Loucy (cell line): ENCODE data around the gene ACOT8.

Experiments
- H2AFZ ChIP-seq: fragments of 200-600 bp; sonication (generic); 2 replicates; pipeline ENCODE4 v1.6.0; 2016; ENCODE audit warnings: antibody characterized with exemption, mild to moderate bottlenecking, low read length, moderate library complexity
- H3F3A ChIP-seq: fragments of 200-600 bp; 2 replicates; pipeline ENCODE4 v1.6.0; 2016; ENCODE audit warnings: antibody characterized with exemption, low read depth, mild to moderate bottlenecking
- H3K27me3 ChIP-seq: fragments of 200-600 bp; sonication (generic); 2 replicates; pipeline ENCODE4 v1.6.1; 2014; ENCODE audit warnings: low read length, mild to moderate bottlenecking; ENCODE audit not compliant: insufficient read depth, poor library complexity, severe bottlenecking
- H3K36me3 ChIP-seq: fragments of 200-600 bp; sonication (generic); 2 replicates; pipeline ENCODE4 v1.6.1; 2016; ENCODE audit warnings: low read length; ENCODE audit not compliant: insufficient read depth
- H3K4me1 ChIP-seq: fragments of 200-600 bp; sonication (generic); 2 replicates; pipeline ENCODE4 v1.5.1; 2014; ENCODE audit warnings: low read length, mild to moderate bottlenecking; ENCODE audit not compliant: insufficient read depth, poor library complexity, severe bottlenecking
- H3K4me2 ChIP-seq: fragments of 200-600 bp; sonication (generic); 2 replicates; pipeline ENCODE4 v1.6.0; 2014; ENCODE audit warnings: antibody characterized with exemption, low read length, low read depth, mild to moderate bottlenecking; ENCODE audit not compliant: poor library complexity, severe bottlenecking
- H3K4me3 ChIP-seq: fragments of 200-600 bp; sonication (generic); 2 replicates; pipeline ENCODE4 v1.5.1; 2014; ENCODE audit warnings: low read length, mild to moderate bottlenecking, mixed read lengths; ENCODE audit not compliant: poor library complexity, severe bottlenecking
- H3K79me2 ChIP-seq: fragments of 200-600 bp; sonication (generic); 2 replicates; pipeline ENCODE4 v1.6.1; 2014; ENCODE audit warnings: low read length; ENCODE audit not compliant: insufficient read depth
- H3K9ac ChIP-seq: fragments of 200-600 bp; sonication (generic); 2 replicates; pipeline ENCODE4 v1.6.0; 2014; ENCODE audit warnings: mild to moderate bottlenecking, low read depth, low read length, moderate library complexity; ENCODE audit not compliant: poor library complexity, severe bottlenecking
- H3K9me2 ChIP-seq: fragments of 200-600 bp; sonication (generic); replicated peaks from 2 replicates; pipeline ENCODE4 v1.6.1; 2016; ENCODE audit warnings: low read depth, low read length, mixed read lengths
- H3K9me3 ChIP-seq: fragments of 200-600 bp; sonication (generic); 2 replicates; pipeline ENCODE4 v1.6.1; 2014; ENCODE audit warnings: mild to moderate bottlenecking, antibody characterized with exemption, low read length, low read depth; ENCODE audit not compliant: insufficient read depth
- H4K20me1 ChIP-seq: fragments of 200-600 bp; sonication (generic); 2 replicates; pipeline ENCODE4 v1.6.0; 2014; ENCODE audit warnings: antibody characterized with exemption, low read length, mild to moderate bottlenecking; ENCODE audit not compliant: insufficient read depth, poor library complexity, severe bottlenecking
- EZH2phosphoT487 ChIP-seq: fragments of 200-600 bp; IDR thresholded peaks from 2 replicates; pipeline ENCODE4 v1.6.1; 2018; ENCODE audit warnings: antibody characterized with exemption, mild to moderate bottlenecking, moderate library complexity, borderline replicate concordance
- TF ChIP-seq, protein P1 (sequence below): fragments of 200-600 bp; sonication (generic); conservative IDR thresholded peaks from 2 replicates; pipeline ENCODE4 v1.5.1; 2014; ENCODE audit warnings: mild to moderate bottlenecking, antibody characterized with exemption, low read length

ACOT8 gene

DNA sequence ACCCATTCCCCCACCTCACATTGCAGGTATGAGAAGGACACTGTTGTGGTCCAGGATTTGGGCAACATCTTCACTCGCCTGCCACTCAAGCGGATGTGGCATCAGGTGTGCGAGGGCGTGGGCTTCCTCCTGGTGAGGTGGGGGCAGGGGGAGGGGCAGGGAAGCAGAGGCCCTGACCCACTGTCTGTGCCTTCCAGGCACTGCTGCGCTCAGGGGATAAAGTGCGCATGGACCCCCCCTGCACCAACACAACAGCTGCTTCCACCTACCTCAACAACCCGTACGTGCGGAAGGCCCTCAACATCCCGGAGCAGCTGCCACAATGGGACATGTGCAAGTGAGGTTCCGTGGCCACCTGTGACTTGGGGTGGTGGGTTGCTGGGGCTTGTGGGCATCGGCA is 37.6 kb upstream of the ACOT8 start:
- Histone ChIP-seq H3K9ac (no peak overlapping the region), H3F3A (no peaks in the 10 kb centered on the region), H3K27me3 (no peaks in the 10 kb centered on the region), H3K4me1 (peaks cover 15% of the 10 kb centered on the region), H3K9me2 (no peaks in the 10 kb centered on the region), H3K4me3 (no peak overlapping the region), H3K9me3 (no peaks in the 10 kb centered on the region), H2AFZ (no peak overlapping the region), H3K36me3 (no peaks in the 10 kb centered on the region), H3K4me2 (no peak overlapping the region), H4K20me1 (no peaks in the 10 kb centered on the region), H3K79me2 (0 out of 2 replicates have a peak, but pooled peaks cover 4% of the 10 kb centered on the region)
- no peak for TF ChIP-seq EZH2phosphoT487
- TF ChIP-seq, protein P1, sequence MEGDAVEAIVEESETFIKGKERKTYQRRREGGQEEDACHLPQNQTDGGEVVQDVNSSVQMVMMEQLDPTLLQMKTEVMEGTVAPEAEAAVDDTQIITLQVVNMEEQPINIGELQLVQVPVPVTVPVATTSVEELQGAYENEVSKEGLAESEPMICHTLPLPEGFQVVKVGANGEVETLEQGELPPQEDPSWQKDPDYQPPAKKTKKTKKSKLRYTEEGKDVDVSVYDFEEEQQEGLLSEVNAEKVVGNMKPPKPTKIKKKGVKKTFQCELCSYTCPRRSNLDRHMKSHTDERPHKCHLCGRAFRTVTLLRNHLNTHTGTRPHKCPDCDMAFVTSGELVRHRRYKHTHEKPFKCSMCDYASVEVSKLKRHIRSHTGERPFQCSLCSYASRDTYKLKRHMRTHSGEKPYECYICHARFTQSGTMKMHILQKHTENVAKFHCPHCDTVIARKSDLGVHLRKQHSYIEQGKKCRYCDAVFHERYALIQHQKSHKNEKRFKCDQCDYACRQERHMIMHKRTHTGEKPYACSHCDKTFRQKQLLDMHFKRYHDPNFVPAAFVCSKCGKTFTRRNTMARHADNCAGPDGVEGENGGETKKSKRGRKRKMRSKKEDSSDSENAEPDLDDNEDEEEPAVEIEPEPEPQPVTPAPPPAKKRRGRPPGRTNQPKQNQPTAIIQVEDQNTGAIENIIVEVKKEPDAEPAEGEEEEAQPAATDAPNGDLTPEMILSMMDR: no peak

DNA sequence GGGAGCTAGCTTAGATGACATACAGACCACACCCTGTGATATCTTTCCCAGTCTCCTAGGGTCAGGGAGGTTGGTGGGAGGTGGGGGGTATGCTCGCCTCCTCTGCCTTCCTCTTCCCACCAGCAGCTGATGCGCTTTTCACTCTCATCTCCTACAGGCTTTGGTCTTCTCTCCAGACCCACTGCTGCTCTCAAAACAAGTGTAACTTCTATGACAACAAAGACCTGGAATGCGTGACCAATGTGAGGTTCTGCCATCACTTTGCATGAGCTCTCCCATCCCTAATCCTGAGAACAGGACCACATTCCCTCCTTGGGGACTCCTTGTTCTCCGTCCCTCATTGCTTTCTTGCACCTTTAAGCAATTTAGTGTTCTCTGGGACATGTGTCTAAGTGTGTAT is 36.6 kb upstream of the ACOT8 start:
- Histone ChIP-seq H3K4me1 (peaks cover 15% of the 10 kb centered on the region), H4K20me1 (no peaks in the 10 kb centered on the region), H3F3A (no peaks in the 10 kb centered on the region), H3K4me2 (no peak overlapping the region), H3K9me3 (no peaks in the 10 kb centered on the region), H3K36me3 (no peaks in the 10 kb centered on the region), H3K79me2 (0 out of 2 replicates have a peak, but pooled peaks cover 4% of the 10 kb centered on the region), H3K27me3 (no peaks in the 10 kb centered on the region), H2AFZ (no peak overlapping the region), H3K9me2 (no peaks in the 10 kb centered on the region), H3K4me3 (no peak overlapping the region), H3K9ac (no peak overlapping the region)
- TF ChIP-seq, protein P1: no peak
- TF ChIP-seq EZH2phosphoT487: no peak

DNA sequence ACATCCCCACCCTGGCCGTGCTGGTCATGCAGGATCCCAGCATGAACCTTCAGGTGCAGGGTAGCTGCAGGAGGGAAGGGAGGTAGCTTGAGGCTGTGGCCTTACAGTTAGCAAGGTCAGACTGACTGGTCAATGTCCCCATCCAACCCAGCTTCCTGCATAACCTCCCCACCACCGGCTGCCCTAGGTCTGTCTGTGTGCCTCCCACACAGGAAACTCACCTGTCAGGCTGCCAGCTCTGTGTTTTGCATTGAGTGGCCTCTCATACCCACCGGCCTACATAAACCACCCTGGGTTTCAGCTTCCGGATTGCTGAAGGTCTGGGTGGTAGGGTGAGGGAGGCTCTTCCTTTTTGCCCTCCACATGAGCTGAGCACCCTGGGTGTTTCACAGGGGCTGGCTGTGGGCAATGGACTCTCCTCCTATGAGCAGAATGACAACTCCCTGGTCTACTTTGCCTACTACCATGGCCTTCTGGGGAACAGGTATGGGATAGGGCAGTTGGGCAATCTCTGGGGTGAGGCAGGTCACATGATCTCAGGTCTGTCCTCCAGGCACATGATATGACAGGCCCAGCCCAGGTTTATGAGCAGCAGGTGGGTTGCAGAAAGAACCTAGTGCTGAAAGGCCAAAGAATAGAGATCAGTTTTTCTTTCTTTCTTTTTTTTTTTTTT is 35.8 kb upstream of the ACOT8 start:
- H3F3A ChIP-seq: no peaks in the 10 kb centered on the region
- H3K9me3 ChIP-seq: no peaks in the 10 kb centered on the region
- H3K9me2 ChIP-seq: no peaks in the 10 kb centered on the region
- H3K27me3 ChIP-seq: no peaks in the 10 kb centered on the region
- no peaks in the 10 kb centered on the region for H4K20me1 ChIP-seq
- H2AFZ ChIP-seq: no peak overlapping the region
- H3K36me3 ChIP-seq: no peaks in the 10 kb centered on the region
- no peak overlapping the region for H3K4me3 ChIP-seq
- H3K9ac ChIP-seq: no peak overlapping the region
- peak overlapping the region; percentile 84 for H3K4me2 ChIP-seq
- peaks cover 15% of the 10 kb centered on the region for H3K4me1 ChIP-seq
- 0 out of 2 replicates have a peak, but pooled peaks cover 4% of the 10 kb centered on the region for H3K79me2 ChIP-seq
- TF ChIP-seq EZH2phosphoT487: no peak
- TF ChIP-seq, protein P1: no peak
